GM18507 (cell line): Measurements from ENCODE around the gene KDM4B.
A peak's percentile ranks its signal among the peaks of the same experiment; 100 is the strongest.

Experiments used
- DNase-seq: peaks from one replicate; pipeline ENCODE4 v3.0.0; 2011; ENCODE audit warnings: low read depth; ENCODE audit not compliant: insufficient read length; ENCODE audit errors: extremely low spot score
- FAIRE-seq: peaks from 2 replicates; lab custom pipeline; 2011; peaks lifted over from hg19 to GRCh38; lab: Jason Lieb, UNC

The KDM4B gene

DNA sequence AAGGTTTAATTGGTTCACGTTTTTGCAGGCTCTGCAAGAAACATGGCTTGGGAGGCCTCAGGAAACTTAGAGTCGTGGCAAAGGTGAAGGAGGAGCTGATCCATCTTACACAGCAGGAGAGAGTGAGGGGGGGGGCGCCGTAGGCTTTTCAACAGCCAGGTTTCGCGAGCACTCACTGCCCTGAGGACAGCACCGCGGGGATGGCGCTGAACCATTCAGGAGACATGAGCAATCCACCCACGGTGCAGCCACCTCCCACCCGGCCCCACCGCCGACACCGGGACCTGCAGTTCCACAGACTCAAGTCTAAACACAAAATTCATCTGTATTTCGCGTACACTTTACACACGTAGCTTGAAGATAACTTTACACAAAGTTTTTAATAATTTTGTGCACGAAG lies 73.6 kb downstream of the KDM4B start:
- no peak for FAIRE-seq
- DNase-seq = no peak

DNA sequence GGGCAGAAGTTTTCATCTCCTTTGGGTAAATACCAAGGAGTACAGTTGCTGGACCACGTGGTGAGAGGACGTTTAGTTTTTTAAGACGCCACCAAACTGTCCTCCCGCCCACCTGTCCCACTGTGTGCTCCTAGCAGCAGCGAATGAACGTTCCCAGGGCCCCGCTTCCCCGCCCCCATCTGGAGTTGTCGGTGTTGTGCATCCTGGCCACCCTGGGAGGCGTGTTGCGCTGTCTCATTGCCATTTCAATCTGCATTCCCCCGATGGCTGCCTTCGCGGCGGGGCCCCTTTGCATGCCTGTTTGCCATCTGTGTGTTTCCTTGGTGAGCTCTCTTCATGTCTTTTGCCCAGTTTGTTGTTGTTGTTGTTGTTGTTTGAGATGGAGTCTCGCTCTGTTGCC lies 76.1 kb downstream of the KDM4B start:
- FAIRE-seq (no peak), DNase-seq (no peak)

DNA sequence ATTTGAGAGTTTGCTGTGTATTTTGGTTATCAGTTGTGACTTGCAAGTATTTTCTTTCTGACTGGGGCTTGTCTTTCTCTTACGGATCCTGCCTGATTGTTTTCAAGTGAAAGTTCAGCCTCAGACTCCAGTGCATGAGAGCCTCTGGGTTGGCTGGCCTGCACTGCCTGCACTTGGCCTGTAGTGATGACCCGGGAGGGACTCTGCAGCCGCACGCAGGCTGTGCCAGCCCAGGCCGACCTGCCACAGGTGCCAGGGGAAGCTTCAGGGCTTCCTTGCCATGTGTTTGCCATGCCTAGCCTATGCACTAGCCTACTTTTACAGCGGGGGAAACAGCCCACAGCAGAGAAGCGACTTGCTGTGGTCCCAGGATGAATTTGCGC lies 77.0 kb downstream of the KDM4B start:
- FAIRE-seq = no peak
- no peak for DNase-seq

- DNase-seq (no peak), FAIRE-seq (no peak)
Observed at GRCh38 chr19:5046339-5047039, 77.6 kb downstream of the KDM4B start.

- no peak for FAIRE-seq
- DNase-seq = no peak
Observed at GRCh38 chr19:5047251-5047935, 78.5 kb downstream of the KDM4B start.

DNA sequence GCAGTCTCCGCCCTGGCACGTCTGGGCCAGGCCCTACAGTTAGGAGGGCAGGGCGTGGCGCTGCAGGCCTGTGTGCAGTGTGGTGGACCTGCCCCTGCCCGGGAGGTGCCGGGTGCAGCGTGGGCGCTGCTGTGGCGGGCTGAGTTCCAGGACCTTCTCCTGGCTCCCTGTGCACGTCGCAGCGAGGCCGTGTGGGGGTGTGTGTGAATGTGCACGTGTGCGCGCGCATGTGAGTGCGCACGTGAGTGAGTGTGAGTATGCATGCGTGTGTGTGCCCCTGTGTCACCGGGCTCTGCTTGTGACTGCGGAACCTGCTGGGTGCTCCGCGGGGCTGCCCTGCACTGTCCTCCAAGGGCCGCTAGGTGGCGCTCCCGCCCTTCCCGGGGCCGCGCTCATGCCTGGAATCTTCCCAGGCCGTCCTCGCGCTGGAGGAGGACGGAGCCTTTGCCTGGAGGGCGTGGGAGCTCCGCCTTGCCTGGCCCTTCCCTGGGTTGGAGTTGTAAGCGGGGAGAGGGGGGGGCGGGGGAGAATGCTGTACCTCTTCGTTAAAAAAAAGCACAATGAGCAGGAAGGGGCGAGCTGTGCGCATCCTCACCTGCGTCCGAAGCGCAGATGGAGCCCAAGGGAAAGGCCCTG lies 79.3 kb downstream of the KDM4B start:
- peak; percentile 67 for DNase-seq
- peak; percentile 64 for FAIRE-seq

DNA sequence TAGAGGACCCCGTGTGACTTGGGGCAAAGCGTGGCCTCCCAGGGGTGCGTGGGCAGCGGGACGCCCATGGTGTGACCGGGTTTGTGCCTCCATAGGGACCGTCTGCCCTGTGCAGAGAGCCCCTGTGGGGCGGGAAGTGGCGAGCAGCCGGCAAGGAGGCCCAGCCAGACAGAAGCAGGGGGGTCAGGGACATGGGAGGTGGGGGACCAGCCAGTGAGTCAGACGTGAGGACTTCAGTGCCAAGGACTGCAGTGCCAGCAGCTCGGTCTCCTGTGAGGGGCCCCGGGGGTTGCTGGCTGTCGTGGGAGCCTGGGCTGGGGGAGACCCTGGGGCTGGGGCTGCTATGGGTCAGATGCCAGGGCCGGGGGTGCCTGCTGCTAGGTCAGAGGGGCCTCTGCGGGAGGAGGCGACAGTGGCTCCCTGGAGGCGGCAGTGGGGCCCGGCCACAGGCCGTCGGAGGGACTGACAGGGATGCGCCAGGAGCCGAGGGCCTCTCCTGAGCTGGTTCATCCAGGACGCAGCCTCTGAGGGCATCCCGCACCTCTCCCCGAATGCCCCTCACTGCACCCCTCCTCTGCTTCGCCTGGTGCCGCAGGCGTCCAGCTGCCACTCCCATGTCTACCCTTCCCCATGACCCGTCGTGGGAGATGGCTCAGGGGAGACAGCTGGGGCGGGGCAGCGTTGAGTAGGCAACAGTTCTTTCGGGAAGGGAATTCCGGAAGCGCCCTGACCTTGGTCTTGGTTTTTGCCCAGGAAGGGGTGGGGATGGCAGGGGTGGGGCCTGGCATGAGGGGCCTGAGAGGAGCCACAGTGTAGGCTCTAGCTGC lies 80.0 kb downstream of the KDM4B start:
- FAIRE-seq (no peak), DNase-seq (no peak)

DNA sequence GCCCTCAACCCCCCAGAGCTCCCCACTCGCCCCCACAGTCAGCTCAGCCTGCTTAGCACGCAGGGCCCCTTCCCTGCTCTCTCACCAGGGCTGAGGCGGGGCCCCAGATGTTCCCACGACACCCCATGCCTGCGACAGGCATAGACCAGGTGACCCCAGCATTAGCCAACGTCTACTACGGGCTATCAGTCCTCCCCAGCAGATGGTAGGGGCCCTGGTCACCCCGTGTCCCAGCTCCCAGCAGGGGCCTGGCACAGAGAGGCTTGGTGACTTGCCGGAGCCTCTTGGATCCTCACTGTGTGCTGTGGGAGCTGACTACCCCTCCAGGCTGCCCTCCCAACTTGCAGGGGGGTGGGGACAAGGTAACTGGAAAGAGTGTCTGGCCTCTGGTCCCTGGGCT lies 80.6 kb downstream of the KDM4B start:
- no peak for FAIRE-seq

DNA sequence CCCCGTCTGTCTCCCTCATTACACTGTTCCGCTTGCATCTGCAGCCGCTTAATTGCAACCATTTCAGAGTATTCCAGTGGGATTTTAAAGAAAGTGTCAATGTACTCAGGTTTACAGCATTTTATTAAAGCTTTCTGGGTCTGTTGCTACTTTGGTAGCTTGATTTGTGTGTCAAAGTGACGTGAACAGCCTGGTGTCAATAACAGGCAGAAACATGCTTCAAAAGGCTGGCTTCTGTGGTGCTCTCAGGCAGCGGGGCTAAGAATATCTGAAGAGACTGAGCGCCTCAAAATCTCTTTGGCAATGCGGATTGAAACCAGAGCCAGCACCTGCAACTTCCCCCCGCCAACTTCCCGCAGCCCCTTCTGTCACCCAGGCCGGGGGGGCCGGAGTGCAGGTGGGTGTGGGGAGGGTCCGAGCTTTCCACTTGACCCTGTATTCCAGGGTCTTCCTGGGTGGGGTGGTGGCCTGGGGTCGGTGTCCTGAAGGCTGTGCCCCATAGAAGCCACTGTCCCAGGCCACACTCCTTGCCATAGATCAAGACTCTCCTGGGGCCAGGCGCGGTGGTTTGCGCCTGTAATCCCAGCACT lies 81.2 kb downstream of the KDM4B start:
- no peak for DNase-seq
- no peak for FAIRE-seq

More for the DNA sequence above, 80.6 kb downstream of the KDM4B start:
- no peak for DNase-seq

GRCh38 chr19:5050905-5051304 lies 82.0 kb downstream of the KDM4B start:
- FAIRE-seq (no peak), DNase-seq (no peak)

DNA sequence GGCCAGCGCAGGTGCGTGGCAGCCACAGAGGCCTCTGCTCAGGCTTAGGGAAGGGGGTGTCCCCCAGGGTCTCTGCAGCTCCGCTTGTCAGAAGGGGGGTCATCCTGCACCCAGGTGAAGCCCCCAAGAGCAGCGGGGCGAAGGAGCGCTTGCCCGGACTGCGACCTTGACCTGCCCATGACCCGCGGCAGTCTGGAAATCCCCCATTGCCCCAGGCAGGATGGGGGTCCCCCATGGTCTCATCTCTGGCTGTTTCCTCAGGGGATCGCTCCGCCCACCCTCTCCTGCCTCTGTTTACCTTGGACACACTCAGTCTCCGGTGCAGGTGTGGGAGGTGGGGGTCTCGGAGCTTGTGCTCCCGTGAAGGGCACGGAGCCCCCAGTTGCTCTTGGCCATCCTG lies 82.7 kb downstream of the KDM4B start:
- no peak for FAIRE-seq
- DNase-seq = no peak

GRCh38 chr19:5052515-5052914 lies 83.6 kb downstream of the KDM4B start:
- FAIRE-seq = no peak
- DNase-seq = no peak

DNA sequence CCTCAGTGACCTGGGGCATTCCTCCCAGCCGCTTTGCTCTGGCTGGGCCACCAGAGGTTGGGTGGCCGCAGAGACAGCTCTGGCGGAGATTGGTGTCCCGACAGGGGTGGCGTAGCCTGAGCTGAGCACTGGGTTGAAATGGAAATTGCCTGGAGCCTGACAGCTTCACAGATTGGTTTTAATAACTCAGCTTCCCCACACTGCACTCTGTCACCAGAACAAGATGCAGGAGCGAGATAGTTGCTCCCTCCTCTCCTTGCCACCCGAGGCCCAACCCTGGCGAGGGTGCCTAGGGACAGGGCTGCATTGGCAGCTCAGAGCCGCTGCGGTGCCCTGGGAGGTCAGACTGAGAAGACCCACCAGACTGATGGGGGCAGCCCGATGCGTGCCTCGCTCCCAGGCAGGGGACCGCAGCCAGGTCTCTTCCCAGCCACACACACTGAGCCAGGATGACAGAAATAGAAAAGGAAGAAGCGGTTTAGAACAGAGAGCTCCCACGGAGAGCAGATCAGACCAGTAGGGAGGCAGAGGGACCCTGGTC lies 84.1 kb downstream of the KDM4B start:
- no peak for DNase-seq
- FAIRE-seq = no peak

DNA sequence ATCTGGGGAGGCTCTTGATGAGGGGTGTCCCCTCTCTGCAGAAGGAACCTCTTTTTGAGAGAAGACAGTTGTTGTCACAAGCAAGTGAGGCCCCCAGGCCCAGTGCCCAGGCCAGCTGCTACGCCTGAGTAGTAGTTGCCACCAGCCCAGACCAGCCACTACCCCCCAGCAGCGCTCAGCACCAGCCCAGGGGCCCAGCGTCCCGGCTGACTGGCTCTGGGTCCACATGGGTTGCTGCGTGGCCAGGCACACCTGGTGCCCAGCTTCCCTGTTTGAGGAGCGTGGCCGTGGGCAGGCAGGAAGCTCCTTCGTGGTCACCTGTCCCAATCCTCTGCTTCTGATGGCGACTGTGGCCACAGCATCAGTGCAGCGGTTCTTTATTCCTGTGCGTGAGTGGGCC lies 84.7 kb downstream of the KDM4B start:
- FAIRE-seq (no peak), DNase-seq (no peak)

DNA sequence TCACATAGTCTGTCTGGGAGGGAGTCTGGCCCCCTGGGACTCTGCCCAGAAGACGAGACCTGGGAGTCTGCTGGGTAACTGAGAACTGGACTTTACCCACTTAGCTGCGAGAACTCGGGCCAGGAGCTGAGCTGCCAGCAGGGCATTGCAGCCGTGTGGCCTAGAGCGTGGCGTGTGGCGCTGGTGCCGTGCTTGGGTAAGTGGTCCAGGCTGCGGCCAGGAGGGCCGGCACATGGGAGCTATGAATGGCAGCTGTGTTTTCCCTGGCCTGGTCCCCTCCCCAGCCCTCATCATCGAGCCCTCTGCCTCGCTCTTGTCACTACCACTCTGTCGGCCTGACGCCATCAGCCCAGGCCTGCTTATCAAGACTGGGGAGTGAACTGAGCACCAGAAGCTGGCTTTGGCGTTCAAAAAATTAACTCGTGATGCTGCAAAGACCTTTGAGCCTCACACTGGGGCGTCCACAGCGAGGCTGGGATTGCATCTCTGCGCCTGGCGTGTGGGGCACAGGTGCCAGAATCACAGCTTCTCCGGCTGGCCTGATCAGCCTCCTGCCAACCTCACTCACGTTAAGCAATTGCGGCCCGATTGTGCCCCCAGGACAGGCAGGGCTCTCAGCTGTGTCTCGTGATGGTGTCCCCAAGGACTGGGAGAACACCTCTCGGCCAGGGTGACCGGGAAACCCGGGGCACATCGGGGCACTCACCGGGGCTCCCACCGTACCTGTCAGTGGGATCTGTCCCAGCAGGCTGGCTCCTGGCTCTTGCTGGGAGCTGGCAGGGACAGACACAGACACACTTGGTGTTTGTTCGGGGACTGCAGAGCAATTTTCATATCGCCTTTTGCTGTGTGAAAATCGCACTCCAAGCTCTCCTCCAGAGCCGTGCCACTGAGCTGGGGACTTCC lies 85.9 kb downstream of the KDM4B start:
- DNase-seq (no peak), FAIRE-seq (no peak)

DNA sequence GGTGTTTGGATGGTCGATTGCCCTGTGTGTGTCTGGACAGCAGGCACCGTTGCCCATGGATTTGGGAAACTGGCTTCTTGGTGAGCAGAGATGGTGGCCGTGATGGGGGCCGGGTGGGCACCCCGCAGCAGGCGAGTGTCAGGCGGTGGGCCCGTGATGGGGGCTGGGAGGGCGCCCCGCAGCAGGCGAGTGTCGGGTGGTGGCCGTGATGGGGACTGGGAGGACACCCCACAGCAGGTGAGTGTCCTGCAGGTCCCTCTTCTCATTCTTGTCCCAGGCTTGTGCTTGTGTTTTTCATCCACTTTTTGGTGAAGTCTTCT lies 86.5 kb downstream of the KDM4B start:
- no peak for DNase-seq
- no peak for FAIRE-seq

DNA sequence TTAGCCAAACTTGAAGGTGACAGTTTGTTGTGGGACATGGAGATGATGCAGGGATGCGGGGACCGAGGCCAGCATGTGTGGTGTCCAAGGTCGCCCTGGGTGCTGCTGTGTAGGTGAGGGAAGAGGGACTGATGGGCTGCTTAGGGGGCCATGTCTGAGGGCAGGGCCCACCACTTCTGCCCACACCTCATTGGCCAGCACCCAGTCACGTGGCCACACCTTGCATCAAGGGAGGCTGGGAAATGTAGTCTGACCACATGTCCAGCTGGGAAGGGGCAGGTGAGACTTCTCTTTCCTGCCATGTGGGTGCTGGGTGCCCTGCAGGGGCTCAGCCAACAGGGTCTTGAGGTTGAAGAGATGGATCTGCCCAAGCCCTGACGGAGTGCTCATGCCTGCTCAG lies 88.9 kb downstream of the KDM4B start:
- no peak for FAIRE-seq

GRCh38 chr19:5058521-5059212 lies 89.8 kb downstream of the KDM4B start:
- DNase-seq (no peak), FAIRE-seq (no peak)

More for the DNA sequence above, 88.9 kb downstream of the KDM4B start:
- DNase-seq = no peak
